K562 (cell line): ENCODE results near the gene IL1R1. TPM values are rescaled to one million over a fixed set of nuclear protein-coding genes. Genes with fewer than 3 reads are reported as not detected.

Source experiments
- ATAC-seq: fragments of 200-7000 bp; cut with Tn5 transposase; 3 replicates; pipeline ENCODE4 v1.9.1; 2020; ENCODE audit warnings: moderate library complexity
- BruUV-seq: library from RNA; stranded (reverse); fragments of 400-500 nt; replicated peaks from 2 replicates; lab custom pipeline; 2021; lab: Mats Ljungman, UMichigan
- CTCF ChIA-PET: fragments of 300-600 bp; formaldehyde crosslinking; extraction: SDS; loops from one replicate; lab custom pipeline; 2021; ENCODE audit warnings: low intra/inter-chr PET ratio; lab: Yijun Ruan, JAX
- POLR2A ChIA-PET: fragments of 300-600, 350-650 bp; sonication (Branson Sonifier 250); formaldehyde crosslinking; extraction: SDS; loops from one replicate; lab custom pipeline; 2021; ENCODE audit warnings: antibody characterized with exemption, inconsistent platforms; lab: Yijun Ruan, JAX
- DNase-seq, 4 experiments: peaks; one replicate each; pipeline versions ENCODE4 v3.0.0 to v3.0.0-alpha.2; 2011 to 2018; ENCODE audit warnings: low spot score in 3 of 4, mixed read lengths in 3 of 4; ENCODE audit errors: extremely low read depth in 1 of 4
- FAIRE-seq: peaks from 2 replicates; lab custom pipeline; 2011; peaks lifted over from hg19 to GRCh38; lab: Jason Lieb, UNC
- H2AFZ ChIP-seq: 2 replicates; pipeline ENCODE4 v1.6.0; 2011; ENCODE audit warnings: low read depth, low read length, control low read depth, inconsistent platforms
- H3K27ac ChIP-seq: fragments of 200-600 bp; 3 replicates; pipeline ENCODE4 v1.8.0; 2011; ENCODE audit warnings: low read depth, mild to moderate bottlenecking, control low read depth, inconsistent platforms, low read length, moderate library complexity, mixed read lengths; ENCODE audit errors: extremely low read depth
- H3K27me3 ChIP-seq, 2 experiments: fragments of 300-600 bp in 1 of 2; 2 replicates in 1 of 2; 3 replicates in 1 of 2; pipeline versions ENCODE4 v1.6.0 to v1.8.0; 2011; ENCODE audit warnings: inconsistent platforms in 2 of 2, low read length in 2 of 2, mild to moderate bottlenecking in 1 of 2, mixed read lengths in 1 of 2, moderate library complexity in 1 of 2; ENCODE audit not compliant: control insufficient read depth in 2 of 2, insufficient read depth in 2 of 2
- H3K36me3 ChIP-seq: fragments of 300-600 bp; 3 replicates; pipeline ENCODE4 v1.8.0; 2011; ENCODE audit warnings: mild to moderate bottlenecking, low read length, inconsistent platforms; ENCODE audit not compliant: control insufficient read depth, insufficient read depth
- H3K4me1 ChIP-seq, 2 experiments: fragments of 200-600 bp in 1 of 2; replicated peaks in 1 of 2; 2 replicates in 1 of 2; 3 replicates in 1 of 2; pipeline versions ENCODE4 v1.5.1 to v1.8.0; 2011; ENCODE audit warnings: inconsistent platforms in 2 of 2, low read length in 2 of 2, mild to moderate bottlenecking in 1 of 2, mixed read lengths in 1 of 2, moderate library complexity in 1 of 2; ENCODE audit not compliant: control insufficient read depth in 2 of 2, insufficient read depth in 2 of 2
- H3K4me2 ChIP-seq: 2 replicates; pipeline ENCODE4 v1.6.1; 2011; ENCODE audit warnings: low read length, control low read depth, inconsistent platforms, mixed read lengths; ENCODE audit not compliant: insufficient read depth
- H3K4me3 ChIP-seq: fragments of 200-600 bp; sonication (generic), shearing (Covaris generic); 2 replicates; pipeline ENCODE4 v1.5.1; 2016; ENCODE audit warnings: control low read depth, inconsistent platforms
- H3K79me2 ChIP-seq: fragments of 200-600 bp; 3 replicates; pipeline ENCODE4 v1.8.0; 2011; ENCODE audit warnings: low read length, inconsistent platforms; ENCODE audit not compliant: control insufficient read depth, insufficient read depth
- H3K9ac ChIP-seq, 2 experiments: 2 replicates each; pipeline versions ENCODE4 v1.6.0 to v1.6.1; 2011; ENCODE audit warnings: low read depth in 2 of 2, low read length in 2 of 2, control low read depth in 1 of 2, inconsistent platforms in 1 of 2, mild to moderate bottlenecking in 1 of 2, mixed read lengths in 1 of 2; ENCODE audit not compliant: insufficient read depth in 1 of 2
- H3K9me1 ChIP-seq: one replicate; pipeline ENCODE4 v1.6.0; 2011; ENCODE audit warnings: inconsistent platforms, mild to moderate bottlenecking, low read length, moderate library complexity; ENCODE audit not compliant: control insufficient read depth, insufficient read depth
- H3K9me3 ChIP-seq: replicated peaks from 2 replicates; pipeline ENCODE4 v1.5.1; 2011; ENCODE audit warnings: low read depth, low read length, inconsistent platforms; ENCODE audit not compliant: control insufficient read depth, insufficient read depth
- H4K20me1 ChIP-seq: replicated peaks from 2 replicates; pipeline ENCODE4 v1.6.1; 2011; ENCODE audit warnings: low read length, inconsistent platforms, mixed read lengths; ENCODE audit not compliant: control insufficient read depth, insufficient read depth
- KDM2B ChIP-seq: fragments of 250-450 bp; sonication (Bioruptor Pico); IDR thresholded peaks from 2 replicates; pipeline ENCODE4 v1.8.0; 2021; ENCODE audit warnings: mild to moderate bottlenecking, moderate library complexity
- MIER1 ChIP-seq: fragments of 450-650 bp; IDR thresholded peaks from 2 replicates; pipeline ENCODE4 v1.6.1; 2016; ENCODE audit warnings: antibody characterized with exemption, mild to moderate bottlenecking, low read depth
- OTX1 ChIP-seq: fragments of 450-650 bp; formaldehyde crosslinking; IDR thresholded peaks from 2 replicates; pipeline ENCODE4 v1.4.0; 2022; ENCODE audit warnings: mild to moderate bottlenecking
- SRF ChIP-seq, 2 experiments: fragments of 250-450, 450-650 bp in 1 of 2; sonication (Bioruptor Pico) in 1 of 2; sonication (generic) in 1 of 2; formaldehyde crosslinking; IDR thresholded peaks; 2 replicates each; pipeline versions ENCODE4 v1.5.0 to v1.5.1; 2020 to 2022; ENCODE audit warnings: mild to moderate bottlenecking in 1 of 2, missing genetic modification reagents in 1 of 2
- TEAD2 ChIP-seq: fragments of 450-650 bp; IDR thresholded peaks from 2 replicates; pipeline ENCODE4 v1.6.1; 2016; ENCODE audit warnings: missing genetic modification characterization, control low read depth, missing compliant biosample characterization
- ZNF165 ChIP-seq: fragments of 250-450 bp; sonication (Bioruptor Pico); IDR thresholded peaks from 2 replicates; pipeline ENCODE4 v1.4.0; 2020; ENCODE audit warnings: borderline replicate concordance
- ZNF174 ChIP-seq: fragments of 250-450 bp; sonication (Bioruptor Pico); IDR thresholded peaks from 2 replicates; pipeline ENCODE4 v1.4.0; 2020; ENCODE audit warnings: mild to moderate bottlenecking
- WGBS: fragments of 100-300 bp; shearing (Covaris generic); methylation state at CpG from one replicate; pipeline ENCODE4 v1.1.6; 2016; ENCODE audit warnings: low coverage, mixed read lengths; ENCODE audit not compliant: insufficient coverage; ENCODE audit errors: missing lambda C conversion rate; 5-methylcytosine and 5-hydroxymethylcytosine counted together
- in situ Hi-C: fragments of 300-500 bp; cut with MboI; formaldehyde crosslinking; loops from 4 replicates; pipeline ENCODE4 v1.15.0; 2018; ENCODE audit warnings: inconsistent platforms, mixed read lengths
- intact Hi-C: fragments of 100-400 bp; cut with micrococcal nuclease; formaldehyde crosslinking; loops from 2 replicates; pipeline ENCODE4 v1.14.2; 2022
- polyA plus RNA-seq, 8 experiments: library from polyadenylated mRNA; depleted of rRNA in 4 of 8; stranded (reverse) in 5 of 8; unstranded in 3 of 8; fragments of >200 nt; fragmentation: Nextera tagmentation in 2 of 8; fragmentation: Illumina TruSeq in 1 of 8; extraction: Ambion mirVana in 2 of 8; extraction: Trizol in 1 of 8; gene quantifications; 2 replicates each; pipeline versions ENCODE4 v1.2.1 to v1.2.3, GENCODE V29; 2011 to 2014; ENCODE audit warnings: inconsistent platforms in 1 of 8, missing spikeins in 1 of 8
- total RNA-seq, 7 experiments: library from RNA; depleted of rRNA in 6 of 7; stranded (reverse); fragments of >200 nt in 6 of 7; fragmentation: Illumina TruSeq in 2 of 7; extraction: Trizol in 2 of 7; gene quantifications; 2 replicates each; pipeline versions ENCODE4 v1.2.1 to v1.2.3, GENCODE V29; 2011 to 2021; ENCODE audit warnings: low replicate concordance in 1 of 7
- TF ChIP-seq, protein P1 (sequence below), 3 experiments: fragments of 200-800 bp in 1 of 3; sonication (Bioruptor generic) in 1 of 3; sonication (generic) in 1 of 3; formaldehyde crosslinking in 1 of 3; IDR thresholded peaks; 2 replicates each; pipeline versions ENCODE4 v1.6.1 to v1.8.0; 2016 to 2022; ENCODE audit warnings: mild to moderate bottlenecking in 2 of 3, missing compliant biosample characterization in 2 of 3, missing genetic modification characterization in 2 of 3, missing genetic modification reagents in 1 of 3
- TF ChIP-seq, protein P2 (sequence below): fragments of 250-450 bp; sonication (Bioruptor Pico); IDR thresholded peaks from 2 replicates; pipeline ENCODE4 v1.5.1; 2021; ENCODE audit warnings: mild to moderate bottlenecking

The IL1R1 gene
- total and polyA plus RNA-seq, 9 of the 15 experiments (the other 6 are each of a cell fraction or from before 2014, with no cell fraction given), result 0.81 to 3.9 (median 1.6) TPM

- no peak for TF ChIP-seq ZNF174
- TF ChIP-seq ZNF165 (CRISPR knock-in tag), result no peak
These were observed 50.5 kb downstream of the IL1R1 start (continued) for GRCh38 chr2:102193074-102193473.

DNA sequence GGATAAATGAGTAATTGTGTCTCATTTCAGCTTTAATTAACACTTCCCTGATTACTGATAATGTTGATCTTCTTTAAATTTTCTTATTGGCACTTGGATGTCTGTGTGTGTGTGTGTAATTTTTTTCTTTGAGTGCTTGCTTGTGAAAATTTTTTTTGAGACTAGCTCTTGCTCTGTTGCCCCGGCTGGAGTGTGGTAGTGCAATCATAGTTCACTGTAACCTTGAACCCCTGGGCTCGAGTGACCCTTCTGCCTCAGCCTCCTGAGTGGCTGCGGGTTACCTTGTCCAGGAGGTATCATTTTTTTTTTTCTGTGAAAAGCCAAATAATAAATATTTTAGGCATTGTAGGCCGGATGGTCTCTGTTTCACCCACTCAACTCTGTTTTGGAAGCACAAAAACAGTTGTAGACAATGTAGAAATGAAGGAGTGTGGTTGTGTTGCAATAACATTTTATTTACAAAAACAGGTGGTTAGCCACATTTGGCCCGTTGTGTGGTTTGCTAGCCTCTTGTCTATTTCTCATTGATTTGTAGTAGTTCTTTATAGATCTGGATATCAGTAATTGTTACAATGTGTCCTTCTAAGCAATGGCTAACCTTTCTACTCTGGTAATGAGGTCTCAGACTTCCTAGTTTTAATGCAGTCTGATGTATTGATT is 52.2 kb downstream of the IL1R1 start:
- Histone ChIP-seq H3K9me3 (no peaks in the 10 kb centered on the region), H3K4me2 (no peak overlapping the region), H3K79me2 (no peaks in the 10 kb centered on the region), H4K20me1 (no peaks in the 10 kb centered on the region), H3K27ac (no peak overlapping the region), H2AFZ (no peak overlapping the region), H3K9ac (no peak overlapping the region), H3K4me3 (no peak overlapping the region), H3K27me3 (no peaks in the 10 kb centered on the region; a peak in 1 of 5 replicates), H3K9me1 (no peaks in the 10 kb centered on the region), H3K4me1 (no peaks in the 10 kb centered on the region; a peak in 1 of 5 replicates), H3K36me3 (no peaks in the 10 kb centered on the region)
- POLR2A ChIA-PET, result no interaction called here
- in situ Hi-C loops, result no loop called here
- no peak for DNase-seq
- 8% methylated on average over 5 of the region's 5 CpGs for WGBS
- FAIRE-seq, result no peak
- CTCF ChIA-PET, result no interaction called here
- TF ChIP-seq TEAD2 (tag) (no peak), SRF (CRISPR knock-in tag; IDR thresholded peaks at IDR 0.05) (no peak), OTX1 (CRISPR knock-in tag) (no peak), MIER1 (no peak), KDM2B (no peak)
- TF ChIP-seq, protein P1, sequence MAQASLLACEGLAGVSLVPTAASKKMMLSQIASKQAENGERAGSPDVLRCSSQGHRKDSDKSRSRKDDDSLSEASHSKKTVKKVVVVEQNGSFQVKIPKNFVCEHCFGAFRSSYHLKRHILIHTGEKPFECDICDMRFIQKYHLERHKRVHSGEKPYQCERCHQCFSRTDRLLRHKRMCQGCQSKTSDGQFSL (CRISPR knock-in tag; IDR thresholded peaks at IDR 0.05), result no peak
- TF ChIP-seq, protein P1 (tag; IDR thresholded peaks at IDR 0.05), result no peak
- TF ChIP-seq, protein P2, sequence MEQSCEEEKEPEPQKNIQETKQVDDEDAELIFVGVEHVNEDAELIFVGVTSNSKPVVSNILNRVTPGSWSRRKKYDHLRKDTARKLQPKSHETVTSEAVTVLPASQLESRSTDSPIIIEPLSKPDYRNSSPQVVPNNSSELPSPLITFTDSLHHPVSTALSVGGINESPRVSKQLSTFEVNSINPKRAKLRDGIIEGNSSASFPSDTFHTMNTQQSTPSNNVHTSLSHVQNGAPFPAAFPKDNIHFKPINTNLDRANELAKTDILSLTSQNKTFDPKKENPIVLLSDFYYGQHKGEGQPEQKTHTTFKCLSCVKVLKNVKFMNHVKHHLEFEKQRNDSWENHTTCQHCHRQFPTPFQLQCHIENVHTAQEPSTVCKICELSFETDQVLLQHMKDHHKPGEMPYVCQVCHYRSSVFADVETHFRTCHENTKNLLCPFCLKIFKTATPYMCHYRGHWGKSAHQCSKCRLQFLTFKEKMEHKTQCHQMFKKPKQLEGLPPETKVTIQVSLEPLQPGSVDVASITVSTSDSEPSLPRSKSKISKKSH (CRISPR knock-in tag), result no peak
- TF ChIP-seq, all 486 proteins: peak for 0
- no TSS peak for BruUV-seq
- ATAC-seq, result no peak
- intact Hi-C loops, result no loop called here
